Vagina (tissue), 2 donors: ENCODE measurements around the gene ADK.
"Not testable (repeated sequence)": the region's sequence is repeated elsewhere in the genome, so short reads cannot be mapped to it uniquely, and the experiment has no call there.

Experiments used
- CTCF ChIP-seq, 3 experiments: fragments of 450-650 bp in 2 of 3; fragments of 200-600 bp in 1 of 3; sonication (generic) in 1 of 3; IDR thresholded peaks; one replicate each; pipeline ENCODE4 v1.5.1; 2017 to 2019; ENCODE audit warnings: antibody characterized with exemption in 3 of 3, mild to moderate bottlenecking in 2 of 3, moderate library complexity in 2 of 3
- POLR2AphosphoS5 ChIP-seq, 2 donors: sonication (generic); formaldehyde crosslinking; IDR thresholded peaks; one replicate each; pipeline ENCODE4 v1.9.0; 2017; ENCODE audit warnings: antibody characterized with exemption in 2 of 2, mild to moderate bottlenecking in 2 of 2, low read depth in 1 of 2; ENCODE audit not compliant: insufficient read depth in 1 of 2

GRCh38 chr10:74353021-74353420 is 202.0 kb downstream of the ADK start:
- TF ChIP-seq CTCF (IDR thresholded peaks at IDR 0.05); POLR2AphosphoS5 (IDR thresholded peaks at IDR 0.05; ENCODE audit: insufficient read depth in 1 of 2, low read depth in 1 of 2): not testable (repeated sequence)
